Adrenal gland (tissue), 12 donors: Measurements from ENCODE around the gene ABCB11. TPM values are rescaled to one million over a fixed set of nuclear protein-coding genes. Genes with fewer than 3 reads are reported as not detected.

Experiments
- DNase-seq, 7 donors: peaks; one replicate each; pipeline ENCODE4 v3.0.0-alpha.2; 2019 to 2020
- H3K27ac ChIP-seq, 5 donors: fragments of 200-600 bp; sonication (generic) in 4 of 5; 1 replicate in 3 of 5; 2 replicates in 2 of 5; pipeline versions ENCODE4 v1.5.1 to v1.8.0; 2016 to 2020; ENCODE audit warnings: mild to moderate bottlenecking in 1 of 5
- H3K27me3 ChIP-seq: fragments of 200-600 bp; 2 replicates; pipeline ENCODE4 v1.8.0; 2021
- H3K36me3 ChIP-seq, 2 donors: fragments of 200-600 bp; replicated peaks in 1 of 2; 1 replicate in 1 of 2; 2 replicates in 1 of 2; pipeline versions ENCODE4 v1.5.1 to v1.8.0; 2018 to 2022
- H3K4me1 ChIP-seq, 2 donors: fragments of 200-600 bp; replicated peaks in 1 of 2; 1 replicate in 1 of 2; 2 replicates in 1 of 2; pipeline versions ENCODE4 v1.5.1 to v1.8.0; 2018 to 2021
- H3K4me3 ChIP-seq, 4 donors: fragments of 200-600 bp; sonication (generic) in 3 of 4; one replicate each; pipeline ENCODE4 v1.5.1; 2016 to 2018
- H3K9me3 ChIP-seq, 3 donors: fragments of 200-600 bp; sonication (generic) in 1 of 3; replicated peaks in 1 of 3; 1 replicate in 2 of 3; 2 replicates in 1 of 3; pipeline versions ENCODE4 v1.5.1 to v1.8.0; 2016 to 2021
- CTCF ChIP-seq, 6 experiments: fragments of 450-650 bp in 4 of 6; fragments of 200-600 bp in 2 of 6; sonication (generic) in 1 of 6; IDR thresholded peaks; 1 replicate in 5 of 6; 2 replicates in 1 of 6; pipeline versions ENCODE4 v1.5.1 to v1.8.0; 2016 to 2021; ENCODE audit warnings: antibody characterized with exemption in 6 of 6, mild to moderate bottlenecking in 2 of 6, moderate library complexity in 1 of 6
- POLR2A ChIP-seq, 2 donors: fragments of 450-650 bp; IDR thresholded peaks; one replicate each; pipeline ENCODE4 v1.6.1; 2017; ENCODE audit warnings: antibody characterized with exemption in 2 of 2, mild to moderate bottlenecking in 2 of 2, moderate library complexity in 1 of 2
- WGBS, 4 donors: extraction: QIAGEN DNeasy Blood & Tissue Kit in 2 of 4; methylation state at CpG; one replicate each; pipeline versions ENCODE4 v1.1.5 to v1.1.7; 2013 to 2017; 5-methylcytosine and 5-hydroxymethylcytosine counted together
- intact Hi-C, 2 donors: fragments of 100-400 bp; cut with DNase I; formaldehyde crosslinking; loops; one replicate each; pipeline versions ENCODE4 v1.14.1 to v1.15.0; 2022 to 2023
- polyA plus RNA-seq, 3 donors: library from polyadenylated mRNA; stranded (reverse); fragments of 200-250 nt in 2 of 3; fragments of 350-450 nt in 1 of 3; fragmentation: Illumina TruSeq in 1 of 3; extraction: RNeasy Lipid Tissue Mini Kit (QIAGEN cat#74804) in 1 of 3; gene quantifications; one replicate each; pipeline ENCODE4 v1.2.3, GENCODE V29; 2013 to 2014
- total RNA-seq, 9 donors: library from RNA; depleted of rRNA in 4 of 9; stranded (reverse); fragments of >200 nt in 4 of 9; fragments of 120-200 nt in 1 of 9; fragmentation: NEBNext Ultra II Directional in 1 of 9; extraction: Animal tissue kit (Norgen Biotek cat#: 25700) in 1 of 9; gene quantifications; one replicate each; pipeline versions ENCODE4 v1.1.0 to v1.2.4, GENCODE V29; 2013 to 2023
- donor health status: healthy with polysubstance abuse.
- donor health status: Bipolar disorder and iron deficiency.
- donor health status: DM: yes; HTN: yes; CAD: no.
- donor health status: DM: no; HTN: no; CAD: no.
- donor health status: DM: no; HTN: no; CAD: no.
- donor health status: DM: yes; HTN: yes; CAD: no.

The ABCB11 gene
- total and polyA plus RNA-seq, 12 donors: 0.05 to 1.4 (median 0.31) TPM; not detected in 7

GRCh38 chr2:168955321-168955720, 75.8 kb downstream of the ABCB11 start:
- H3K4me1 ChIP-seq: no peaks in the 10 kb centered on the region
- 85 to 94% (median 89%) methylated on average over 4 of the region's 4 CpGs for WGBS, 4 donors
- DNase-seq: no peak
- H3K36me3 ChIP-seq: no peaks in the 10 kb centered on the region
- H3K27ac ChIP-seq: no peak overlapping the region
- H3K9me3 ChIP-seq: no peaks in the 10 kb centered on the region
- no peak for TF ChIP-seq CTCF (IDR thresholded peaks at IDR 0.05)
- TF ChIP-seq POLR2A (IDR thresholded peaks at IDR 0.05): no peak
- H3K4me3 ChIP-seq: no peak overlapping the region
- intact Hi-C loops: no loop called here
- no peaks in the 10 kb centered on the region for H3K27me3 ChIP-seq

- no peak for TF ChIP-seq POLR2A (IDR thresholded peaks at IDR 0.05)
- no peak for TF ChIP-seq CTCF (IDR thresholded peaks at IDR 0.05)
- DNase-seq: no peak
- no peaks in the 10 kb centered on the region for H3K4me1 ChIP-seq
- no peak overlapping the region for H3K4me3 ChIP-seq
- H3K27ac ChIP-seq: no peak overlapping the region
- intact Hi-C loops: no loop called here
- no peaks in the 10 kb centered on the region for H3K36me3 ChIP-seq
- no peaks in the 10 kb centered on the region for H3K27me3 ChIP-seq
- H3K9me3 ChIP-seq: no peaks in the 10 kb centered on the region
Observed at GRCh38 chr2:168954256-168954655, 76.9 kb downstream of the ABCB11 start.

GRCh38 chr2:168952424-168952823, 78.7 kb downstream of the ABCB11 start:
- intact Hi-C loops: no loop called here
- H3K27me3 ChIP-seq: no peaks in the 10 kb centered on the region
- no peaks in the 10 kb centered on the region for H3K4me1 ChIP-seq
- H3K9me3 ChIP-seq: no peaks in the 10 kb centered on the region
- TF ChIP-seq POLR2A (IDR thresholded peaks at IDR 0.05) (no peak), CTCF (IDR thresholded peaks at IDR 0.05) (no peak)
- 79 to 86% (median 80%) methylated on average over 1 of the region's 1 CpG for WGBS, 4 donors
- no peak overlapping the region for H3K27ac ChIP-seq
- DNase-seq: no peak
- no peaks in the 10 kb centered on the region for H3K36me3 ChIP-seq
- H3K4me3 ChIP-seq: no peak overlapping the region

- H3K4me3 ChIP-seq: no peak overlapping the region
- DNase-seq: no peak
- H3K36me3 ChIP-seq: no peaks in the 10 kb centered on the region
- H3K27ac ChIP-seq: no peak overlapping the region
- no peaks in the 10 kb centered on the region for H3K9me3 ChIP-seq
- intact Hi-C loops: no loop called here
- no peaks in the 10 kb centered on the region for H3K4me1 ChIP-seq
- no peaks in the 10 kb centered on the region for H3K27me3 ChIP-seq
- TF ChIP-seq POLR2A (IDR thresholded peaks at IDR 0.05) (no peak), CTCF (IDR thresholded peaks at IDR 0.05) (no peak)
- WGBS, 4 donors: 90 to 98% (median 95%) methylated on average over 1 of the region's 1 CpG
Observed at GRCh38 chr2:168951871-168952270, 79.3 kb downstream of the ABCB11 start.
